T-cell (primary cell): ENCODE data around the gene PBX2. TPM values are rescaled to one million over a fixed set of nuclear protein-coding genes. Genes with fewer than 3 reads are reported as not detected.
"Not testable (repeated sequence)": the region's sequence is repeated elsewhere in the genome, so short reads cannot be mapped to it uniquely, and the experiment has no call there.

ENCODE experiments used
- ATAC-seq, 4 experiments: fragments of 200-7000 bp in 3 of 4; fragments of 150-1000 bp in 1 of 4; cut with Tn5 transposase; replicated peaks in 1 of 4; 1 replicate in 3 of 4; 2 replicates in 1 of 4; pipeline ENCODE4 v1.10.0; 2021; ENCODE audit warnings: moderate library complexity in 3 of 4, mild to moderate bottlenecking in 2 of 4, moderate number of reproducible peaks in 1 of 4
- CTCF ChIA-PET, 2 donors: fragments of 300-600 bp; sonication (Branson Sonifier 250); formaldehyde crosslinking; loops; one replicate each; lab custom pipeline; 2022; ENCODE audit warnings: antibody characterized with exemption in 2 of 2; lab: Charles Lee
- POLR2A ChIA-PET, 2 donors: fragments of 300-600 bp; sonication (Branson Sonifier 250); formaldehyde crosslinking; loops; one replicate each; lab custom pipeline; 2022; ENCODE audit warnings: antibody characterized with exemption in 2 of 2; lab: Charles Lee
- DNase-seq, 35 experiments: peaks; one replicate each; pipeline versions ENCODE4 v3.0.0 to v3.0.0-alpha.2; 2013 to 2023
- H3K27ac ChIP-seq: one replicate; pipeline ENCODE4 v1.5.1; 2013; ENCODE audit warnings: low read length
- H3K27me3 ChIP-seq, 2 experiments: replicated peaks in 1 of 2; 1 replicate in 1 of 2; 2 replicates in 1 of 2; pipeline versions ENCODE4 v1.6.1 to v1.7.0; 2013; ENCODE audit warnings: low read length in 1 of 2, mixed read lengths in 1 of 2; ENCODE audit not compliant: control insufficient read depth in 2 of 2, insufficient read depth in 2 of 2; ENCODE audit errors: extremely low read depth in 1 of 2
- H3K36me3 ChIP-seq, 2 donors: 1 replicate in 1 of 2; 2 replicates in 1 of 2; pipeline versions ENCODE4 v1.6.1 to v1.7.0; 2013; ENCODE audit warnings: low read length in 1 of 2; ENCODE audit not compliant: control insufficient read depth in 2 of 2, insufficient read depth in 1 of 2; ENCODE audit errors: extremely low read depth in 1 of 2
- H3K4me1 ChIP-seq, 2 experiments: 1 replicate in 1 of 2; 2 replicates in 1 of 2; pipeline versions ENCODE4 v1.6.1 to v1.7.0; 2013; ENCODE audit warnings: low read length in 2 of 2, mixed read lengths in 1 of 2; ENCODE audit not compliant: insufficient read depth in 2 of 2, control insufficient read depth in 1 of 2; ENCODE audit errors: extremely low read depth in 1 of 2
- H3K4me3 ChIP-seq, 2 donors: 1 replicate in 1 of 2; 2 replicates in 1 of 2; pipeline versions ENCODE4 v1.5.1 to v1.7.0; 2013; ENCODE audit warnings: mild to moderate bottlenecking in 2 of 2, low read length in 1 of 2, moderate library complexity in 1 of 2; ENCODE audit not compliant: control insufficient read depth in 1 of 2; ENCODE audit errors: extremely low read depth in 1 of 2
- H3K9me3 ChIP-seq: 2 replicates; pipeline ENCODE4 v1.7.0; 2013
- H3K27ac Mint-ChIP-seq, 2 donors: one replicate each; pipeline ENCODE4 v1.8.0; 2020 to 2021; ENCODE audit warnings: mild to moderate bottlenecking in 2 of 2, mixed read lengths in 2 of 2
- H3K27me3 Mint-ChIP-seq, 2 donors: one replicate each; pipeline ENCODE4 v1.8.0; 2021 to 2022; ENCODE audit warnings: mixed read lengths in 2 of 2
- H3K36me3 Mint-ChIP-seq: one replicate; pipeline ENCODE4 v1.8.0; 2021; ENCODE audit warnings: mixed read lengths
- H3K4me1 Mint-ChIP-seq, 3 donors: one replicate each; pipeline ENCODE4 v1.8.0; 2020 to 2022; ENCODE audit warnings: mixed read lengths in 3 of 3, mild to moderate bottlenecking in 1 of 3
- H3K4me3 Mint-ChIP-seq, 3 donors: one replicate each; pipeline ENCODE4 v1.8.0; 2020 to 2022; ENCODE audit warnings: mild to moderate bottlenecking in 3 of 3, mixed read lengths in 3 of 3, moderate library complexity in 3 of 3
- H3K9me3 Mint-ChIP-seq, 3 donors: one replicate each; pipeline ENCODE4 v1.8.0; 2020 to 2022; ENCODE audit warnings: mixed read lengths in 3 of 3
- WGBS: methylation state at CpG from one replicate; pipeline ENCODE4 v1.1.5; 2013; ENCODE audit warnings: missing lambda C conversion rate; ENCODE audit not compliant: insufficient coverage; 5-methylcytosine and 5-hydroxymethylcytosine counted together
- total RNA-seq, 35 experiments: library from RNA in 6 of 35; stranded (reverse) in 6 of 35; fragments of 120-200 nt in 1 of 35; gene quantifications; one replicate each; pipeline versions ENCODE4 v1.2.1 to v1.2.4 and lab custom pipeline; 2013 to 2026

The PBX2 gene
- total RNA-seq, 5 donors from 2014 or later (not counting 1 experiment from before 2014, with no cell fraction given), result 124 to 171 (median 148) TPM

DNA sequence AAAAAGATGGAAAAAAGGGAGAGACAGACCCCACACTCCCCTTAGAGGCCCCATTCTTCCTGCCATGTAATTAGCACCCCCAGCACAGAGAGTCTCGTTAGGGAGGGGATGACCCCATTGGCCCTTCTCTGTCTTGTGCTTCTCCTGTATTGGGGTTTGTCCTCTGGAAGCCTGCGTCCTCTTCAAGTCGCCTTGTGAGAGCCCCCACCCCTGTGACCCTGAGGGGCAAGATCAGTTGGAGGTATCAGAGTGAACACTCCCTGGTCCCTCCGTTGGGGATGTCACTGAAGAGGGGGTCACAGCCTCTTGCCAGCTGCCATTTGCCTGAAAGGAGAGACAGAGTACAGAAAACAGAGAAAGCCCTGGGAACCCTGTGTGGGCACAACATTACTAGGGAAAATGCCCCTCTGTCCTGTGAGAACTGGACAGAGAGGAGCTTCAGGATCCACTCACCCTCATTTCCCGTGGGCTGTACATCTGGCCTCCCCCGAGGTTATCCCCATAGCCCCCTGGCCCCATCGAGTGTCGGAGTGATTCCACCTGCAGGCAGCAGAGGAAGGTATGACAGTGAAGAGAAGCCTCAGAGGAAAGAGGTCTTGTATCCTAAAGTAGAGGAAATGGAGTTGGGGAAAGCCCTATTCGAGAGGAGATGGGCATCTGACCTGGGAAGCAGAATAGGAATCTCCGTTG, 3.7 kb downstream of the PBX2 start:
- H3K4me1 Mint-ChIP-seq, result peaks cover 54 to 65% (median 54%) of the 10 kb centered on the region in 3 donors
- CTCF ChIA-PET, H3K9me3 ChIP-seq, H3K27me3 ChIP-seq, H3K4me3 ChIP-seq, H3K9me3 Mint-ChIP-seq, DNase-seq, H3K27me3 Mint-ChIP-seq, POLR2A ChIA-PET, ATAC-seq: not testable (repeated sequence)
- H3K27ac ChIP-seq, result peak overlapping the region; percentile 75
- 70% methylated on average over 2 of the region's 10 CpGs for WGBS
- peaks cover 4 to 65% of the 10 kb centered on the region in 2 donors for H3K36me3 ChIP-seq
- peak overlapping the region; percentile 49 to 97 (median 55) for H3K4me3 Mint-ChIP-seq
- H3K27ac Mint-ChIP-seq, result peak overlapping the region; percentile 95 to 98
- H3K4me1 ChIP-seq, result peaks cover 14 to 75% of the 10 kb centered on the region in 2 experiments
- H3K36me3 Mint-ChIP-seq, result peaks cover 41% of the 10 kb centered on the region

DNA sequence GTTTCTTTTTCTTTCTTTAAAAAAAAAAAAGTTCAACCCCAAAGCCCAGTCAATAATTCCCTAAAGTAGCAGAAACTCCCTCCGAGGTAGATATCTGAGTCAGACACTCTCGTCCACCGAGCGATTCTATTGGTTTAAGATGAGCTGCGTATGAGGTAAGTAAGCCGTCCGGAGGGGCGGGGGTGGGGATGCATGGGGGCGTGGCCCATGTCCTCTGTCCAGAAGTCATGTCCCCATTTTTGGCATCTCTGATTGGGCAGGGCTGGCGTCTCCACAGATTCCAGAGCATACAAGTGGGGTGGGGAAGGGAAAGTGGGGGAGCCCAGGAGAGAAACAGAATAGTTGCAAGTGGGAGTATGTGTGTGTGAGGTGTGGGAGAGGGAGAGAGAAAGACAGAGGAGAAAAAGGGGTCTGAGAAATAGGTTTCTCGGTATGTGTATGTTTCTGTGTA, 4.3 kb downstream of the PBX2 start:
- ATAC-seq, result peak in 1 of 4 experiments; percentile 39
- H3K27me3 ChIP-seq, H3K9me3 ChIP-seq, H3K27me3 Mint-ChIP-seq, H3K4me3 ChIP-seq, POLR2A ChIA-PET, H3K9me3 Mint-ChIP-seq: not testable (repeated sequence)
- H3K4me3 Mint-ChIP-seq, result peak overlapping the region in 1 of 3 donors; percentile 97
- H3K27ac Mint-ChIP-seq, result peak overlapping the region; percentile 95 to 98
- peaks cover 43% of the 10 kb centered on the region for H3K36me3 Mint-ChIP-seq
- 30% methylated on average over 2 of the region's 11 CpGs for WGBS
- CTCF ChIA-PET, result interaction anchor here in 1 of 2 donors (0.6 kb wide), 1 partner anchor 26 kb away, joined by 3 read pairs; no protein-coding TSS in a partner anchor
- H3K36me3 ChIP-seq, result peaks cover 4 to 65% of the 10 kb centered on the region in 2 donors
- peak in 9 of 35 experiments; percentile 19 to 70 (median 32) for DNase-seq
- peaks cover 14 to 69% of the 10 kb centered on the region in 2 experiments for H3K4me1 ChIP-seq
- peak overlapping the region; percentile 75 for H3K27ac ChIP-seq
- peaks cover 56 to 67% (median 60%) of the 10 kb centered on the region in 3 donors for H3K4me1 Mint-ChIP-seq

DNA sequence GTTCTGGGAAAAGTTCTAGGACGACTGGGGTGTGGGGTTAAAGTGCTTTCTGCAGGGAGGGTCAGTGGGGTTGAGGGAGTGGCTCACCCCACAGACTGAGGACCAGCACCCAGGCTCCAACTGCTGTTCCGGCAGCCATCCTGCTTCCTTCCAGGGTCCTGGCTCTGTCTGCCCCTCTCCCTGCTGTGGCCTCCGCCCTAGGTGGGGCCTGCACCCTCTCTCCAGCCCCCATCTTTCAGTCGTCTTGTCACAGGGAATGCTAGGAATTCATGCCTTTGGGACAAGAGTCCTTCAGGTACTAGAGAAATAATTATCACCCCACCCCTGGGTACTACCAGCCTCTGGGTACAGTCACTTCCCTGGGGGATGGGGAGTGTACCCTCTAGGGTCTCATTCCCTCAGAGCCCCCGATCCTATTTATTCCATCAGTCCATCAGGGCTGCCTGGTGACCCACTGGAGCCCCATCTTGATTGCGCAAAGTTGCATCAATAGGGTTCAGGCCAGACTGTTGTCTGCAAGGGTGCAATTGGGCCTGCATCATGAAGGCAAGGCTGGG, 5.8 kb downstream of the PBX2 start, which contains the start of gene AGER:
Gene AGER (minus strand): TSS at position 170 of the 557 bp plus-strand sequence. CDS start 31 bp downstream, at position 139.
- H3K36me3 ChIP-seq, result peaks cover 4 to 73% of the 10 kb centered on the region in 2 donors
- POLR2A ChIA-PET, result no interaction called here

GRCh38 chr6:32183483-32184083, 6.4 kb downstream of the PBX2 start:
- Mint-ChIP-seq H3K27me3 (no peaks in the 10 kb centered on the region), H3K36me3 (peaks cover 40% of the 10 kb centered on the region), H3K27ac (peak overlapping the region in 1 of 2 donors; percentile 66), H3K9me3 (no peaks in the 10 kb centered on the region), H3K4me3 (no peak overlapping the region), H3K4me1 (peaks cover 68 to 81% (median 74%) of the 10 kb centered on the region in 3 donors)
- WGBS, result 92% methylated on average over 13 of the region's 15 CpGs
- peaks cover 14 to 72% of the 10 kb centered on the region in 2 experiments for H3K4me1 ChIP-seq
- ChIA-PET POLR2A (no interaction called here), CTCF (no interaction called here)
- no peaks in the 10 kb centered on the region for H3K27me3 ChIP-seq
- H3K27ac ChIP-seq, result no peak overlapping the region
- peaks cover 4 to 72% of the 10 kb centered on the region in 2 donors for H3K36me3 ChIP-seq
- no peak for ATAC-seq
- H3K4me3 ChIP-seq, result no peak overlapping the region
- H3K9me3 ChIP-seq, result no peaks in the 10 kb centered on the region
- DNase-seq, result no peak

More for the DNA sequence above, 5.8 kb downstream of the PBX2 start, which contains the start of gene AGER:
- Mint-ChIP-seq H3K27ac (peak within 1 kb of the TSS; percentile 66 to 73), H3K4me1 (peaks cover 68 to 81% (median 74%) of the 10 kb centered on the region in 3 donors), H3K27me3 (no peaks in the 10 kb centered on the region), H3K4me3 (no peak within 1 kb of the TSS), H3K36me3 (peaks cover 46% of the 10 kb centered on the region), H3K9me3 (no peaks in the 10 kb centered on the region)
- H3K27me3 ChIP-seq, result no peaks in the 10 kb centered on the region
- 95% methylated on average over 5 of the region's 6 CpGs for WGBS
- CTCF ChIA-PET, result no interaction called here
- H3K27ac ChIP-seq, result peak within 1 kb of the TSS; percentile 61
- H3K9me3 ChIP-seq, result no peaks in the 10 kb centered on the region
- DNase-seq (no peak), ATAC-seq (no peak)
- no peak within 1 kb of the TSS for H3K4me3 ChIP-seq
- peaks cover 16 to 72% of the 10 kb centered on the region in 2 experiments for H3K4me1 ChIP-seq

DNA sequence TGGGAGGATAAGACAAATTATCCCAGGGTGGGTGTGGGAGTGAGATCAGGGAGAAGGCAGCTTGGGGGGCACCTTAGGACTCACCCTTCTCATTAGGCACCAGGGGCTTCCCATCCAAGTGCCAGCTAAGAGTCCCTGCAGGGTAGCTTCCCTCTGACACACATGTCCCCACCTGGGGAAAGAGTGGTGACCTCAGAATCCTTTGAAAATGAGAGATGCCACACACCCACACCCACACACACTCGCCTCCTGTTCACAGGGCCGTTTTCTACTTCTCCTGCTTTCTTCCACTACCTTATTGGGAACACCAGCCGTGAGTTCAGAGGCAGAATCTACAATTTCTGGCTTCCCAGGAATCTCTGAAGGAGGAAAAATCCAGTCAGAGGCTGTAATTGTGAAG, 7.0 kb downstream of the PBX2 start:
- ATAC-seq, result no peak
- Histone ChIP-seq H3K4me1 (peaks cover 12 to 68% of the 10 kb centered on the region in 2 experiments), H3K4me3 (no peak overlapping the region), H3K9me3 (no peaks in the 10 kb centered on the region), H3K27ac (no peak overlapping the region), H3K27me3 (no peaks in the 10 kb centered on the region), H3K36me3 (peaks cover 4 to 67% of the 10 kb centered on the region in 2 donors)
- DNase-seq, result no peak
- Mint-ChIP-seq H3K9me3 (no peaks in the 10 kb centered on the region), H3K27me3 (no peaks in the 10 kb centered on the region), H3K4me3 (no peak overlapping the region), H3K27ac (peak overlapping the region; percentile 43 to 66), H3K36me3 (peaks cover 39% of the 10 kb centered on the region), H3K4me1 (peaks cover 68 to 78% (median 69%) of the 10 kb centered on the region in 3 donors)
- ChIA-PET CTCF (no interaction called here), POLR2A (interaction anchor here in 1 of 2 donors (0.5 kb wide), 1 partner anchor 10 kb away, joined by 3 read pairs; the partner anchor contains the start of gene GPSM3)
- no CpG with 5 or more reads among the region's 3 CpGs for WGBS

- no peak overlapping the region for H3K4me3 Mint-ChIP-seq
- 94% methylated on average over 5 of the region's 10 CpGs for WGBS
- peaks cover 9 to 64% of the 10 kb centered on the region in 2 experiments for H3K4me1 ChIP-seq
- POLR2A ChIA-PET, result interaction anchor here in 1 of 2 donors (0.5 kb wide), 1 partner anchor 10 kb away, joined by 3 read pairs; the partner anchor contains the start of gene GPSM3
- no peak overlapping the region for H3K27ac ChIP-seq
- H3K27me3 ChIP-seq, result no peaks in the 10 kb centered on the region
- H3K4me3 ChIP-seq, result no peak overlapping the region
- peaks cover 37% of the 10 kb centered on the region for H3K36me3 Mint-ChIP-seq
- H3K9me3 ChIP-seq, result no peaks in the 10 kb centered on the region
- H3K4me1 Mint-ChIP-seq, result peaks cover 66 to 75% (median 67%) of the 10 kb centered on the region in 3 donors
- peak overlapping the region; percentile 23 to 66 for H3K27ac Mint-ChIP-seq
- DNase-seq (no peak), ATAC-seq (no peak)
- peaks cover 4 to 63% of the 10 kb centered on the region in 2 donors for H3K36me3 ChIP-seq
- CTCF ChIA-PET, result no interaction called here
- H3K9me3 Mint-ChIP-seq, result no peaks in the 10 kb centered on the region
- H3K27me3 Mint-ChIP-seq, result no peaks in the 10 kb centered on the region
These were observed 7.4 kb downstream of the PBX2 start for GRCh38 chr6:32182555-32182981.
